Central memory CD8-positive, alpha-beta T cell (primary cell): ENCODE data around the gene SLC13A5.
A peak's percentile ranks its signal among the peaks of the same experiment; 100 is the strongest.
"Not testable (repeated sequence)": the region's sequence is repeated elsewhere in the genome, so short reads cannot be mapped to it uniquely, and the experiment has no call there.

Experiments used
- ATAC-seq: fragments of 150-1000 bp; cut with Tn5 transposase; replicated peaks from 2 replicates; pipeline ENCODE4 v1.10.0; 2022; ENCODE audit warnings: mild to moderate bottlenecking, moderate FRiP score, moderate number of reproducible peaks; ENCODE audit not compliant: poor library complexity, severe bottlenecking; ENCODE audit errors: extremely low read depth
- DNase-seq, 2 donors: peaks; one replicate each; pipeline ENCODE4 v3.0.0; 2021; ENCODE audit warnings: low spot score in 2 of 2
- H3K27ac Mint-ChIP-seq: one replicate; pipeline ENCODE4 v1.8.0; 2022; ENCODE audit warnings: low read depth, mild to moderate bottlenecking, moderate library complexity, mixed read lengths
- H3K27me3 Mint-ChIP-seq: one replicate; pipeline ENCODE4 v1.8.0; 2022; ENCODE audit warnings: mixed read lengths
- H3K36me3 Mint-ChIP-seq: one replicate; pipeline ENCODE4 v1.8.0; 2022; ENCODE audit warnings: mild to moderate bottlenecking, moderate library complexity, mixed read lengths; ENCODE audit not compliant: insufficient read depth
- H3K4me1 Mint-ChIP-seq: one replicate; pipeline ENCODE4 v1.8.0; 2022; ENCODE audit warnings: mixed read lengths
- H3K4me3 Mint-ChIP-seq: one replicate; pipeline ENCODE4 v1.8.0; 2022; ENCODE audit warnings: mild to moderate bottlenecking, moderate library complexity, mixed read lengths
- H3K9me3 Mint-ChIP-seq: one replicate; pipeline ENCODE4 v1.8.0; 2022; ENCODE audit warnings: mixed read lengths

SLC13A5 gene

GRCh38 chr17:6706499-6706898 lies 6.7 kb downstream of the SLC13A5 start:
- H3K9me3 Mint-ChIP-seq, result no peaks in the 10 kb centered on the region
- ATAC-seq, result no peak
- H3K4me3 Mint-ChIP-seq, result no peak overlapping the region
- no peak for DNase-seq
- no peaks in the 10 kb centered on the region for H3K4me1 Mint-ChIP-seq
- peaks cover 79% of the 10 kb centered on the region for H3K27me3 Mint-ChIP-seq
- no peak overlapping the region for H3K27ac Mint-ChIP-seq
- H3K36me3 Mint-ChIP-seq, result peaks cover 2% of the 10 kb centered on the region

GRCh38 chr17:6704470-6705052 lies 8.6 kb downstream of the SLC13A5 start:
- H3K27me3 Mint-ChIP-seq, result peaks cover 63% of the 10 kb centered on the region
- H3K9me3 Mint-ChIP-seq, result no peaks in the 10 kb centered on the region
- DNase-seq (no peak), ATAC-seq (no peak)
- H3K27ac Mint-ChIP-seq, result peak overlapping the region; percentile 13
- H3K36me3 Mint-ChIP-seq, result peaks cover 2% of the 10 kb centered on the region
- no peak overlapping the region for H3K4me3 Mint-ChIP-seq
- no peaks in the 10 kb centered on the region for H3K4me1 Mint-ChIP-seq

- DNase-seq (no peak), ATAC-seq (no peak)
- no peaks in the 10 kb centered on the region for H3K9me3 Mint-ChIP-seq
- peaks cover 2% of the 10 kb centered on the region for H3K36me3 Mint-ChIP-seq
- no peak overlapping the region for H3K4me3 Mint-ChIP-seq
- H3K27me3 Mint-ChIP-seq, result peaks cover 55% of the 10 kb centered on the region
- H3K4me1 Mint-ChIP-seq, result no peaks in the 10 kb centered on the region
- peak overlapping the region; percentile 13 for H3K27ac Mint-ChIP-seq
These were observed 9.4 kb downstream of the SLC13A5 start for GRCh38 chr17:6703751-6704150.

GRCh38 chr17:6702567-6703215 lies 10.5 kb downstream of the SLC13A5 start:
- ATAC-seq, result no peak
- peaks cover 44% of the 10 kb centered on the region for H3K27me3 Mint-ChIP-seq
- peaks cover 2% of the 10 kb centered on the region for H3K36me3 Mint-ChIP-seq
- no peak for DNase-seq
- no peaks in the 10 kb centered on the region for H3K4me1 Mint-ChIP-seq
- no peak overlapping the region for H3K4me3 Mint-ChIP-seq
- H3K27ac Mint-ChIP-seq, result no peak overlapping the region
- H3K9me3 Mint-ChIP-seq, result no peaks in the 10 kb centered on the region

GRCh38 chr17:6701719-6702118 lies 11.4 kb downstream of the SLC13A5 start:
- ATAC-seq (no peak), DNase-seq (no peak)
- H3K36me3 Mint-ChIP-seq, result peaks cover 2% of the 10 kb centered on the region
- H3K4me1 Mint-ChIP-seq, result no peaks in the 10 kb centered on the region
- no peaks in the 10 kb centered on the region for H3K9me3 Mint-ChIP-seq
- H3K4me3 Mint-ChIP-seq, result no peak overlapping the region
- H3K27me3 Mint-ChIP-seq, result peaks cover 38% of the 10 kb centered on the region
- no peak overlapping the region for H3K27ac Mint-ChIP-seq

GRCh38 chr17:6700948-6701307 lies 12.2 kb downstream of the SLC13A5 start:
- H3K4me3 Mint-ChIP-seq, result no peak overlapping the region
- no peak overlapping the region for H3K27ac Mint-ChIP-seq
- no peak for ATAC-seq
- DNase-seq, result no peak
- H3K4me1 Mint-ChIP-seq, result no peaks in the 10 kb centered on the region
- no peaks in the 10 kb centered on the region for H3K9me3 Mint-ChIP-seq
- peaks cover 36% of the 10 kb centered on the region for H3K27me3 Mint-ChIP-seq
- peaks cover 2% of the 10 kb centered on the region for H3K36me3 Mint-ChIP-seq

- peaks cover 2% of the 10 kb centered on the region for H3K36me3 Mint-ChIP-seq
- ATAC-seq (no peak), DNase-seq (no peak)
- H3K9me3 Mint-ChIP-seq, result no peaks in the 10 kb centered on the region
- peaks cover 34% of the 10 kb centered on the region for H3K27me3 Mint-ChIP-seq
- H3K27ac Mint-ChIP-seq, result no peak overlapping the region
- H3K4me1 Mint-ChIP-seq, result no peaks in the 10 kb centered on the region
- H3K4me3 Mint-ChIP-seq, result no peak overlapping the region
These were observed 12.9 kb downstream of the SLC13A5 start for GRCh38 chr17:6699997-6700947.

- Mint-ChIP-seq H3K4me3 (no peak overlapping the region), H3K36me3 (peaks cover 2% of the 10 kb centered on the region), H3K27me3 (peaks cover 32% of the 10 kb centered on the region), H3K27ac (no peak overlapping the region), H3K9me3 (no peaks in the 10 kb centered on the region), H3K4me1 (no peaks in the 10 kb centered on the region)
- ATAC-seq (no peak), DNase-seq (no peak)
These were observed 15.2 kb downstream of the SLC13A5 start for GRCh38 chr17:6698004-6698403.

- Mint-ChIP-seq H3K4me3 (no peak overlapping the region), H3K4me1 (no peaks in the 10 kb centered on the region), H3K27ac (no peak overlapping the region), H3K27me3 (peaks cover 34% of the 10 kb centered on the region), H3K36me3 (no peaks in the 10 kb centered on the region), H3K9me3 (no peaks in the 10 kb centered on the region)
- no peak for ATAC-seq
- DNase-seq, result no peak
These were observed 16.3 kb downstream of the SLC13A5 start for GRCh38 chr17:6696906-6697305.

- Mint-ChIP-seq H3K9me3 (no peaks in the 10 kb centered on the region), H3K36me3 (no peaks in the 10 kb centered on the region), H3K4me1 (no peaks in the 10 kb centered on the region), H3K27ac (no peak overlapping the region), H3K4me3 (no peak overlapping the region), H3K27me3 (peaks cover 46% of the 10 kb centered on the region)
- DNase-seq, result no peak
- no peak for ATAC-seq
These were observed 17.6 kb downstream of the SLC13A5 start for GRCh38 chr17:6695565-6695964.

GRCh38 chr17:6695051-6695450 lies 18.1 kb downstream of the SLC13A5 start:
- Mint-ChIP-seq H3K9me3 (no peaks in the 10 kb centered on the region), H3K4me1 (no peaks in the 10 kb centered on the region), H3K36me3 (no peaks in the 10 kb centered on the region), H3K4me3 (no peak overlapping the region), H3K27ac (no peak overlapping the region), H3K27me3 (peaks cover 51% of the 10 kb centered on the region)
- ATAC-seq (no peak), DNase-seq (no peak)

- H3K36me3 Mint-ChIP-seq, ATAC-seq, H3K4me3 Mint-ChIP-seq, H3K4me1 Mint-ChIP-seq, H3K27ac Mint-ChIP-seq, DNase-seq, H3K9me3 Mint-ChIP-seq: not testable (repeated sequence)
- peaks cover 74% of the 10 kb centered on the region for H3K27me3 Mint-ChIP-seq
These were observed 21.2 kb downstream of the SLC13A5 start for GRCh38 chr17:6691958-6692357.

GRCh38 chr17:6691546-6691945 lies 21.6 kb downstream of the SLC13A5 start:
- no peaks in the 10 kb centered on the region for H3K4me1 Mint-ChIP-seq
- H3K27ac Mint-ChIP-seq, result no peak overlapping the region
- H3K27me3 Mint-ChIP-seq, result peaks cover 78% of the 10 kb centered on the region
- no peak overlapping the region for H3K4me3 Mint-ChIP-seq
- peaks cover 1% of the 10 kb centered on the region for H3K36me3 Mint-ChIP-seq
- H3K9me3 Mint-ChIP-seq, result no peaks in the 10 kb centered on the region
- no peak for ATAC-seq
- no peak for DNase-seq
